ENCODE data around the gene ZXDC. TPM values are rescaled to one million over a fixed set of nuclear protein-coding genes. Genes with fewer than 3 reads are reported as not detected.

The ZXDC gene
- total and polyA plus RNA-seq, 2 donors (not counting 1 experiment from before 2014, with no cell fraction given) = 38.9 to 70.9 TPM

DNA sequence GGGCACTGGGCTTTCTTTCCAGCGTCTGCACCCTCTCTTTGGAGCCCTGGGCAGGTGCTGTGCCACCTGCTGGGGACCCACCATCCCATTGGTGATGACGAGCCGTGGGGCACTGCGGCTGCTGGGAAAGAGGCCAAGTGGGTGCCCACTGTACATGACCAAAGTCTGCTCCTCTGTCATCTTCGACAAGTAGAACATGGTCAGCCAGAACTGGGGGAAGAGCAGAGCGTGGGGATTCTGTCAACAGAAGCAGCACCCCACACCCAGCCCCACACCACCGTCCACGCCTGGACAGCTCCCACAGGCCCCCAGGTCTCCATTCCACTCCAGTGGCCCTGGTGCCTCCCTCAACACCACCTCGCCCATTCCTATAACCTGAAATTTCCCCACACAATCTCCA is 32.2 kb upstream of the ZXDC start:
- no peaks in the 10 kb centered on the region for H4K20me1 ChIP-seq (ENCODE audit: control insufficient read depth, insufficient read depth, low read length, poor library complexity, severe bottlenecking)
- no peak overlapping the region for H3K4me3 ChIP-seq (ENCODE audit: control extremely low read depth in 1 of 5, extremely low read depth in 1 of 5, insufficient read depth in 1 of 5, low read depth in 2 of 5, low read length in 4 of 5)
- H3K27me3 Mint-ChIP-seq = peaks cover 10% of the 10 kb centered on the region
- H3K27ac Mint-ChIP-seq = no peak overlapping the region
- POLR2A ChIA-PET = no interaction called here
- no peaks in the 10 kb centered on the region for H3K36me3 ChIP-seq (replicated peaks in 1 of 2; ENCODE audit: control extremely low read depth in 1 of 2, control insufficient read depth in 1 of 2, extremely low read depth in 1 of 2, insufficient read depth in 2 of 2, low read length in 1 of 2)
- no peaks in the 10 kb centered on the region for H3K79me2 ChIP-seq (ENCODE audit: control insufficient read depth, insufficient read depth, low read length)
- no peak overlapping the region for H3K9ac ChIP-seq (ENCODE audit: low read length)
- no peaks in the 10 kb centered on the region for H3K4me1 ChIP-seq (ENCODE audit: control insufficient read depth in 2 of 2, insufficient read depth in 2 of 2, low read length in 2 of 2)
- no peaks in the 10 kb centered on the region for H3K4me1 Mint-ChIP-seq
- no peak for TF ChIP-seq EZH2 (IDR thresholded peaks at IDR 0.05; ENCODE audit: borderline replicate concordance, insufficient read depth, low read depth, low read length, poor library complexity, severe bottlenecking)
- TF ChIP-seq, protein P1, sequence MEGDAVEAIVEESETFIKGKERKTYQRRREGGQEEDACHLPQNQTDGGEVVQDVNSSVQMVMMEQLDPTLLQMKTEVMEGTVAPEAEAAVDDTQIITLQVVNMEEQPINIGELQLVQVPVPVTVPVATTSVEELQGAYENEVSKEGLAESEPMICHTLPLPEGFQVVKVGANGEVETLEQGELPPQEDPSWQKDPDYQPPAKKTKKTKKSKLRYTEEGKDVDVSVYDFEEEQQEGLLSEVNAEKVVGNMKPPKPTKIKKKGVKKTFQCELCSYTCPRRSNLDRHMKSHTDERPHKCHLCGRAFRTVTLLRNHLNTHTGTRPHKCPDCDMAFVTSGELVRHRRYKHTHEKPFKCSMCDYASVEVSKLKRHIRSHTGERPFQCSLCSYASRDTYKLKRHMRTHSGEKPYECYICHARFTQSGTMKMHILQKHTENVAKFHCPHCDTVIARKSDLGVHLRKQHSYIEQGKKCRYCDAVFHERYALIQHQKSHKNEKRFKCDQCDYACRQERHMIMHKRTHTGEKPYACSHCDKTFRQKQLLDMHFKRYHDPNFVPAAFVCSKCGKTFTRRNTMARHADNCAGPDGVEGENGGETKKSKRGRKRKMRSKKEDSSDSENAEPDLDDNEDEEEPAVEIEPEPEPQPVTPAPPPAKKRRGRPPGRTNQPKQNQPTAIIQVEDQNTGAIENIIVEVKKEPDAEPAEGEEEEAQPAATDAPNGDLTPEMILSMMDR (IDR thresholded peaks at IDR 0.05) = no peak
- H3K4me2 ChIP-seq (replicated peaks; ENCODE audit: low read depth, low read length, poor library complexity, severe bottlenecking) = no peak overlapping the region
- H3K4me3 Mint-ChIP-seq = no peak overlapping the region
- intact Hi-C loops (cut with micrococcal nuclease) = no loop called here
- no peaks in the 10 kb centered on the region for H3K27me3 ChIP-seq (replicated peaks in 1 of 4; ENCODE audit: control extremely low read depth in 1 of 4, control insufficient read depth in 3 of 4, insufficient read depth in 4 of 4, low read length in 3 of 4)
- H3K9me3 ChIP-seq (ENCODE audit: control extremely low read depth in 1 of 3, control insufficient read depth in 2 of 3, insufficient read depth in 1 of 3, low read length in 2 of 3) = no peaks in the 10 kb centered on the region
- WGBS (ENCODE audit: insufficient coverage) = 91% methylated on average over 9 of the region's 9 CpGs
- ATAC-seq (ENCODE audit: low read depth) (no peak), DNase-seq (no peak)
- no peak overlapping the region for H2AFZ ChIP-seq (ENCODE audit: insufficient read depth, low read depth, low read length, poor library complexity, severe bottlenecking)
- no peak overlapping the region for H3K27ac ChIP-seq (ENCODE audit: low read length in 2 of 2)
- CTCF ChIA-PET = interaction anchor here (1.7 kb wide), 1 partner anchor 15 kb away, joined by 5 read pairs; no protein-coding TSS in a partner anchor
- no peaks in the 10 kb centered on the region for H3K9me3 Mint-ChIP-seq (ENCODE audit: insufficient read depth)

DNA sequence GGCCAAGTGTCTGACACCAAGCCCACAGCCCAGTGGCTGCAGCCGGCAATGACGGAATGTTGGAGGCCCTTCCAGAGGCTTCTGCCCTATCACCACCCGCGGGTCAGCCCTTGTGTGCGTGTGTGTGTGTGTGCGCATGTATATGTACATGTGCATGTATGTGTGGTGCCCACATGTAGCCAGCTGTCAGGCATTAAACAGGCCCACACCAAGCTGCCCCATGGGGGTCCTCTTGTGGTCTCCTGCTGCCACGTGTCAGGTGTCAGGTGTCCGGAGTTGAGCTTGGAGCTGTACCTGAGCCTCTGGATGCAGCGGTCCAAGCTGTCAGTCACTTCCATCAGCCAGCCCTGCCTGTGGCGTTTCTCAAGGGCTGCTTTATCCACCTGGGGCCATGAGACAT is 28.0 kb upstream of the ZXDC start:
- Histone ChIP-seq H3K79me2 (ENCODE audit: control insufficient read depth, insufficient read depth, low read length) (no peaks in the 10 kb centered on the region), H3K4me3 (ENCODE audit: control extremely low read depth in 1 of 5, extremely low read depth in 1 of 5, insufficient read depth in 1 of 5, low read depth in 2 of 5, low read length in 4 of 5) (no peak overlapping the region), H3K27ac (ENCODE audit: low read length in 2 of 2) (no peak overlapping the region), H3K9me3 (ENCODE audit: control extremely low read depth in 1 of 3, control insufficient read depth in 2 of 3, insufficient read depth in 1 of 3, low read length in 2 of 3) (no peaks in the 10 kb centered on the region), H2AFZ (ENCODE audit: insufficient read depth, low read depth, low read length, poor library complexity, severe bottlenecking) (no peak overlapping the region), H3K9ac (ENCODE audit: low read length) (no peak overlapping the region), H3K4me2 (replicated peaks; ENCODE audit: low read depth, low read length, poor library complexity, severe bottlenecking) (no peak overlapping the region), H3K36me3 (replicated peaks in 1 of 2; ENCODE audit: control extremely low read depth in 1 of 2, control insufficient read depth in 1 of 2, extremely low read depth in 1 of 2, insufficient read depth in 2 of 2, low read length in 1 of 2) (no peaks in the 10 kb centered on the region), H3K4me1 (ENCODE audit: control insufficient read depth in 2 of 2, insufficient read depth in 2 of 2, low read length in 2 of 2) (peaks cover 0 to 8% of the 10 kb centered on the region in 2 donors), H4K20me1 (ENCODE audit: control insufficient read depth, insufficient read depth, low read length, poor library complexity, severe bottlenecking) (no peaks in the 10 kb centered on the region), H3K27me3 (replicated peaks in 1 of 4; ENCODE audit: control extremely low read depth in 1 of 4, control insufficient read depth in 3 of 4, insufficient read depth in 4 of 4, low read length in 3 of 4) (no peaks in the 10 kb centered on the region)
- Mint-ChIP-seq H3K4me1 (no peaks in the 10 kb centered on the region), H3K27me3 (peaks cover 10% of the 10 kb centered on the region), H3K27ac (no peak overlapping the region), H3K4me3 (no peak overlapping the region), H3K9me3 (ENCODE audit: insufficient read depth) (no peaks in the 10 kb centered on the region)
- POLR2A ChIA-PET = no interaction called here
- 94% methylated on average over 10 of the region's 10 CpGs for WGBS (ENCODE audit: insufficient coverage)
- DNase-seq (no peak), ATAC-seq (ENCODE audit: low read depth) (no peak)
- CTCF ChIA-PET = no interaction called here
- TF ChIP-seq EZH2 (IDR thresholded peaks at IDR 0.05; ENCODE audit: borderline replicate concordance, insufficient read depth, low read depth, low read length, poor library complexity, severe bottlenecking) = no peak
- TF ChIP-seq, protein P1 (IDR thresholded peaks at IDR 0.05) = no peak
- intact Hi-C loops (cut with micrococcal nuclease) = no loop called here
